Mucosa of descending colon (tissue), 3 donors: Measurements from ENCODE around the gene PSMD13. TPM values are rescaled to one million over a fixed set of nuclear protein-coding genes. Genes with fewer than 3 reads are reported as not detected.

Experiments used
- ATAC-seq: fragments of 200-7000 bp; cut with Tn5 transposase; one replicate; pipeline ENCODE4 v1.9.1; 2020; ENCODE audit warnings: mild to moderate bottlenecking, moderate library complexity
- DNase-seq, 3 donors: peaks; one replicate each; pipeline ENCODE4 v3.0.0-alpha.2; 2020
- H3K36me3 ChIP-seq: fragments of 200-600 bp; one replicate; pipeline ENCODE4 v1.8.0; 2021; ENCODE audit warnings: low read depth, mild to moderate bottlenecking
- H3K4me1 ChIP-seq: fragments of 200-600 bp; one replicate; pipeline ENCODE4 v1.8.0; 2021; ENCODE audit warnings: low read depth, mild to moderate bottlenecking
- H3K4me3 ChIP-seq: fragments of 200-600 bp; one replicate; pipeline ENCODE4 v1.8.0; 2021; ENCODE audit warnings: mild to moderate bottlenecking
- H3K9me3 ChIP-seq: fragments of 200-600 bp; one replicate; pipeline ENCODE4 v1.8.0; 2021; ENCODE audit warnings: mild to moderate bottlenecking
- CTCF ChIP-seq: fragments of 200-600 bp; IDR thresholded peaks from one replicate; pipeline ENCODE4 v1.8.0; 2022; ENCODE audit warnings: antibody characterized with exemption, mild to moderate bottlenecking
- intact Hi-C, 2 donors: fragments of 100-400 bp; cut with DNase I in 1 of 2; cut with micrococcal nuclease in 1 of 2; formaldehyde crosslinking; loops; one replicate each; pipeline versions ENCODE4 v1.11.0 to v1.11.1; 2022; cut with DNase I, micrococcal nuclease
- total RNA-seq, 3 donors: library from RNA; stranded (reverse); fragmentation: NEBNext Ultra II Directional in 2 of 3; extraction: Animal tissue kit (Norgen Biotek cat#: 25700) in 2 of 3; gene quantifications; one replicate each; pipeline versions ENCODE4 v1.2.1 to v1.2.4, GENCODE V29; 2021 to 2023
- donor health status: DM: no; HTN: no; CAD: no; lungs with moderate emphysema.
- donor health status: DM: no; HTN: no; CAD: no.
- donor health status: DM: no; HTN: yes; CAD: no.

The PSMD13 gene
- total RNA-seq, 3 donors from 2014 or later: 92.6 to 110 (median 96.4) TPM

- no peak for ATAC-seq
- peak in 1 of 3 donors; percentile 44 for DNase-seq
Measured at GRCh38 chr11:196786-197731, 39.7 kb upstream of the PSMD13 start.

GRCh38 chr11:197741-198235 lies 39.0 kb upstream of the PSMD13 start:
- ATAC-seq: no peak
- intact Hi-C loops: no loop called here
- DNase-seq: no peak
- Histone ChIP-seq H3K36me3 (no peaks in the 10 kb centered on the region), H3K4me1 (no peaks in the 10 kb centered on the region), H3K9me3 (no peaks in the 10 kb centered on the region), H3K4me3 (no peak overlapping the region)
- no peak for TF ChIP-seq CTCF

More at GRCh38 chr11:196786-197731, 39.7 kb upstream of the PSMD13 start:
- H3K9me3 ChIP-seq: no peaks in the 10 kb centered on the region
- H3K36me3 ChIP-seq: no peaks in the 10 kb centered on the region
- no peak overlapping the region for H3K4me3 ChIP-seq
- no peak for TF ChIP-seq CTCF
- no peaks in the 10 kb centered on the region for H3K4me1 ChIP-seq
- intact Hi-C loops: no loop called here

- peak; percentile 5 for ATAC-seq
- Histone ChIP-seq H3K36me3 (no peaks in the 10 kb centered on the region), H3K4me3 (no peak overlapping the region), H3K4me1 (no peaks in the 10 kb centered on the region), H3K9me3 (no peaks in the 10 kb centered on the region)
- peak in 1 of 3 donors; percentile 25 for DNase-seq
- intact Hi-C loops: no loop called here
- TF ChIP-seq CTCF: no peak
Measured at GRCh38 chr11:198236-198806, 38.5 kb upstream of the PSMD13 start.

- intact Hi-C loops: no loop called here
- no peak overlapping the region for H3K4me3 ChIP-seq
- ATAC-seq (no peak), DNase-seq (peak in 1 of 3 donors; percentile 17)
- TF ChIP-seq CTCF: no peak
- no peaks in the 10 kb centered on the region for H3K36me3 ChIP-seq
- H3K9me3 ChIP-seq: no peaks in the 10 kb centered on the region
- H3K4me1 ChIP-seq: no peaks in the 10 kb centered on the region
Measured at GRCh38 chr11:199004-199581, 37.7 kb upstream of the PSMD13 start.

- no peaks in the 10 kb centered on the region for H3K4me1 ChIP-seq
- no peak overlapping the region for H3K4me3 ChIP-seq
- DNase-seq (no peak), ATAC-seq (peak; percentile 4)
- TF ChIP-seq CTCF: no peak
- H3K9me3 ChIP-seq: no peaks in the 10 kb centered on the region
- peaks cover 4% of the 10 kb centered on the region for H3K36me3 ChIP-seq
- intact Hi-C loops: no loop called here
Measured at GRCh38 chr11:199782-200181, 37.0 kb upstream of the PSMD13 start.
